ENCODE results near the gene MRPL44. TPM values are rescaled to one million over a fixed set of nuclear protein-coding genes. Genes with fewer than 3 reads are reported as not detected.

Gene MRPL44
- polyA plus RNA-seq, 2 donors, result 8.6 to 17.8 TPM

DNA sequence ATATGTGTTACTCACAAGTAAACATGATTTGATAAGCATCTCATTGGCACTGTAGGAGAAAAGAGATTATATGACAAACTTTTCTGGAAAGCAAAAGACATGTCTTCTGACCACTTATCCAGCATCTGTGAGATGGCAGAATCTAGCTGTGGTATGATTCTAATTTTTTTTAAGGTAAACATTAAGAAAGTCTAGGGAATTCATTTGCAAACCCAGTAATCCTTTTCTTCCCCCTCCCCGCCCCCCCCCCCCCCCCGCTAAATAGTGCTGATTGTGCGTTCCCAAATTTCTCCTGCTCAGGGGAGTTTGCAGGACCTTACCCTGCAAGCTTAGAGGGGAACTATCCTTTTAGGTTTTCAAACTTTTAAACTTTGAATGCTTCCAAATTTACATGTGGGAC is 12.1 kb downstream of the MRPL44 start:
- Histone ChIP-seq H3K27me3 (ENCODE audit: control insufficient read depth in 1 of 2, insufficient read depth in 2 of 2, low read length in 2 of 2) (no peaks in the 10 kb centered on the region), H3K36me3 (ENCODE audit: control insufficient read depth in 2 of 2, insufficient read depth in 2 of 2, low read length in 1 of 2) (peaks cover 0 to 2% of the 10 kb centered on the region in 2 donors), H3K9me3 (ENCODE audit: control insufficient read depth in 2 of 2, insufficient read depth in 1 of 2, low read depth in 1 of 2, low read length in 1 of 2) (no peaks in the 10 kb centered on the region), H3K27ac (ENCODE audit: low read depth in 2 of 2, low read length in 1 of 2) (no peak overlapping the region), H3K4me1 (ENCODE audit: control insufficient read depth in 2 of 2, insufficient read depth in 2 of 2, low read length in 1 of 2) (no peaks in the 10 kb centered on the region), H3K4me3 (ENCODE audit: low read depth in 1 of 2, low read length in 2 of 2) (no peak overlapping the region)
- WGBS, 2 donors, result 29% methylated on average over 3 of the region's 3 CpGs; no CpG with 5 or more reads in 1 of the 2 donors

GRCh38 chr2:223969856-223970255 is 12.6 kb downstream of the MRPL44 start:
- Histone ChIP-seq H3K36me3 (ENCODE audit: control insufficient read depth in 2 of 2, insufficient read depth in 2 of 2, low read length in 1 of 2) (peaks cover 0 to 2% of the 10 kb centered on the region in 2 donors), H3K27ac (ENCODE audit: low read depth in 2 of 2, low read length in 1 of 2) (no peak overlapping the region), H3K4me3 (ENCODE audit: low read depth in 1 of 2, low read length in 2 of 2) (no peak overlapping the region), H3K27me3 (ENCODE audit: control insufficient read depth in 1 of 2, insufficient read depth in 2 of 2, low read length in 2 of 2) (no peaks in the 10 kb centered on the region), H3K9me3 (ENCODE audit: control insufficient read depth in 2 of 2, insufficient read depth in 1 of 2, low read depth in 1 of 2, low read length in 1 of 2) (no peaks in the 10 kb centered on the region), H3K4me1 (ENCODE audit: control insufficient read depth in 2 of 2, insufficient read depth in 2 of 2, low read length in 1 of 2) (no peaks in the 10 kb centered on the region)
- 90 to 95% methylated on average over 1 of the region's 1 CpG for WGBS, 2 donors

DNA sequence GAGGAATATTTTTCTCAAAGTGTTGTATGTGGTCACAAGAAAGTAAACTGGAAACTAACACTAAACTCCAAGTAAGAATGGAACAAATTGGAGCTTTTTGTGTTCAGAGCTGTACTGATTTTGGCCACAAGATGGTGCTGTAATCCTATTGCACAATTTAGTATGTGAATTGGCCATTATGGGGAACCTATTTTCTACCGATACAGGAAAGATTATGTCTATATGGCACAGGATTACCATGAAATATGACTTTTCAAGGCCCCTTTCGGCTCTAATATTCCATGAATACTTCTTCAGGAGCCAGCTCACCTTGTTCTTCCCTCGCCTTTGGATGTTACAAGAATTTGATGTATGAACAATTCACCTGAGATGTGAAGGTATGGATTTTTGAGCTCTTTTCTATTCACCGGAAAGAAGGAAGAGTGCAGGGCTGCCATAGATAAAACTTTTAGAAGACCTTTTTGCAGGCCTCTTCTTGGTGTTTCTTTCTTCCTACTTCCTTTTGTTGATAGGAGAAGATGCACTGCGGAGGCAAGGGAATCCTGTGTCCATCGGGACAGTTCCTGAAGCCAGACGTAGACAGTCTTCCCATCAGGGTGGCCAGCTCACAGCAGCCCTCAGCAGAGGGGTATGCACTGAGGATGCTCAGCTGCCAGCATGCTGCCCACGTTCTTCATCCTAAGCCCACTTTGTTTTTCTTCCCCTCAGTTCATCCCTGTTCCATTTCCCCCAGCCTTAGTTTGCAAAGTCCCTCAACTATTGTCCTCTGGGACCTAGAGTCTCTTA is 13.3 kb downstream of the MRPL44 start:
- Histone ChIP-seq H3K4me3 (ENCODE audit: low read depth in 1 of 2, low read length in 2 of 2) (no peak overlapping the region), H3K27ac (ENCODE audit: low read depth in 2 of 2, low read length in 1 of 2) (no peak overlapping the region), H3K4me1 (ENCODE audit: control insufficient read depth in 2 of 2, insufficient read depth in 2 of 2, low read length in 1 of 2) (no peaks in the 10 kb centered on the region), H3K9me3 (ENCODE audit: control insufficient read depth in 2 of 2, insufficient read depth in 1 of 2, low read depth in 1 of 2, low read length in 1 of 2) (no peaks in the 10 kb centered on the region), H3K36me3 (ENCODE audit: control insufficient read depth in 2 of 2, insufficient read depth in 2 of 2, low read length in 1 of 2) (peaks cover 0 to 2% of the 10 kb centered on the region in 2 donors), H3K27me3 (ENCODE audit: control insufficient read depth in 1 of 2, insufficient read depth in 2 of 2, low read length in 2 of 2) (no peaks in the 10 kb centered on the region)
- 62% methylated on average over 8 of the region's 8 CpGs for WGBS, 2 donors

- Histone ChIP-seq H3K4me3 (ENCODE audit: low read depth in 1 of 2, low read length in 2 of 2) (no peak overlapping the region), H3K9me3 (ENCODE audit: control insufficient read depth in 2 of 2, insufficient read depth in 1 of 2, low read depth in 1 of 2, low read length in 1 of 2) (no peaks in the 10 kb centered on the region), H3K36me3 (ENCODE audit: control insufficient read depth in 2 of 2, insufficient read depth in 2 of 2, low read length in 1 of 2) (peaks cover 0 to 2% of the 10 kb centered on the region in 2 donors), H3K4me1 (ENCODE audit: control insufficient read depth in 2 of 2, insufficient read depth in 2 of 2, low read length in 1 of 2) (no peaks in the 10 kb centered on the region), H3K27me3 (ENCODE audit: control insufficient read depth in 1 of 2, insufficient read depth in 2 of 2, low read length in 2 of 2) (no peaks in the 10 kb centered on the region), H3K27ac (ENCODE audit: low read depth in 2 of 2, low read length in 1 of 2) (no peak overlapping the region)
- 84 to 87% methylated on average over 5 of the region's 5 CpGs for WGBS, 2 donors
Measured at GRCh38 chr2:223971731-223972130, 14.5 kb downstream of the MRPL44 start.

DNA sequence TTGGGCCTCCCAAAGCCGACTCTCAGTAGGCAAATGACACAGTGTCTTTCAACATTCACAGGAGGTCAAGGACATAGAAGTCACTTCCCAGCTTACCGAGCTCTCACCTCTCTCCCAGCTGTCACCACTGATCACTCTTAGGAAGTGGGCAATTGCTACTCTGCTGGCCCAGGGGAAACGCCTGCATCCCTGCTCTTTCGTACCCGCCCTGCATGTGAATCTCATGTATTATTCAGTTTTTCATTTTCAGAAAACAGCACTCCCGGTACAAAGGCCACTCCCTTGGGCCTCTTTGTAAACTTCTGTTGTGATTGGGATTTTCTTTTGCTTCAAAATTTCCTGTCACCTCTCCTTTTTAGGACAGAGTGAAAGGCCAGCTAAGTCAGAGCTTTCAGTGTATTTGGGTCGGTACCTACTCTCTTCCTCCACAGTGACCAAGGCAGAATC is 15.4 kb downstream of the MRPL44 start:
- H3K27ac ChIP-seq (ENCODE audit: low read depth in 2 of 2, low read length in 1 of 2), result no peak overlapping the region
- H3K4me3 ChIP-seq (ENCODE audit: low read depth in 1 of 2, low read length in 2 of 2), result no peak overlapping the region
- H3K36me3 ChIP-seq (ENCODE audit: control insufficient read depth in 2 of 2, insufficient read depth in 2 of 2, low read length in 1 of 2), result peaks cover 0 to 3% of the 10 kb centered on the region in 2 donors
- no peaks in the 10 kb centered on the region for H3K9me3 ChIP-seq (ENCODE audit: control insufficient read depth in 2 of 2, insufficient read depth in 1 of 2, low read depth in 1 of 2, low read length in 1 of 2)
- H3K27me3 ChIP-seq (ENCODE audit: control insufficient read depth in 1 of 2, insufficient read depth in 2 of 2, low read length in 2 of 2), result no peaks in the 10 kb centered on the region
- 72 to 76% methylated on average over 7 of the region's 7 CpGs for WGBS, 2 donors
- no peaks in the 10 kb centered on the region for H3K4me1 ChIP-seq (ENCODE audit: control insufficient read depth in 2 of 2, insufficient read depth in 2 of 2, low read length in 1 of 2)

DNA sequence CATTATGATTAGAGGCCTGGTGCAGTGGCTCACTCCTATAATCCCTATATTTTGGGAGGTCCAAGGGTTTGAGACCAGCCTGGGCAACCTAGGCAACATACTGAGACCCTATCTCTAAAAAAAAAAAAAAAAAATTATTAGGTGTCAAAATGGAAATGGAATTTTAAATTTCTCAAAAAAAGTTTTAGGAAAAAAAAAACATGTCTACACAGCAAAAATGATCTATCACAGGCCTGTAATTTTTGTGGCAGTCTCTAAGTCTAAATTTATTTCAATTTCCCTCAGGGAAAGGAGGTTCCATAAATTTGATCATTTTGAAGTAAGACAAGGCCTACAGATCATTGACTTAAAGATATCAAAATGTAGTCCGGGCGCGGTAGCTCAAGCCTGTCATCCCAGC is 16.3 kb downstream of the MRPL44 start:
- Histone ChIP-seq H3K36me3 (ENCODE audit: control insufficient read depth in 2 of 2, insufficient read depth in 2 of 2, low read length in 1 of 2) (peaks cover 0 to 3% of the 10 kb centered on the region in 2 donors), H3K27ac (ENCODE audit: low read depth in 2 of 2, low read length in 1 of 2) (no peak overlapping the region), H3K9me3 (ENCODE audit: control insufficient read depth in 2 of 2, insufficient read depth in 1 of 2, low read depth in 1 of 2, low read length in 1 of 2) (no peaks in the 10 kb centered on the region), H3K4me1 (ENCODE audit: control insufficient read depth in 2 of 2, insufficient read depth in 2 of 2, low read length in 1 of 2) (no peaks in the 10 kb centered on the region), H3K27me3 (ENCODE audit: control insufficient read depth in 1 of 2, insufficient read depth in 2 of 2, low read length in 2 of 2) (no peaks in the 10 kb centered on the region), H3K4me3 (ENCODE audit: low read depth in 1 of 2, low read length in 2 of 2) (no peak overlapping the region)
- WGBS, 2 donors, result 96 to 100% methylated on average over 3 of the region's 3 CpGs

DNA sequence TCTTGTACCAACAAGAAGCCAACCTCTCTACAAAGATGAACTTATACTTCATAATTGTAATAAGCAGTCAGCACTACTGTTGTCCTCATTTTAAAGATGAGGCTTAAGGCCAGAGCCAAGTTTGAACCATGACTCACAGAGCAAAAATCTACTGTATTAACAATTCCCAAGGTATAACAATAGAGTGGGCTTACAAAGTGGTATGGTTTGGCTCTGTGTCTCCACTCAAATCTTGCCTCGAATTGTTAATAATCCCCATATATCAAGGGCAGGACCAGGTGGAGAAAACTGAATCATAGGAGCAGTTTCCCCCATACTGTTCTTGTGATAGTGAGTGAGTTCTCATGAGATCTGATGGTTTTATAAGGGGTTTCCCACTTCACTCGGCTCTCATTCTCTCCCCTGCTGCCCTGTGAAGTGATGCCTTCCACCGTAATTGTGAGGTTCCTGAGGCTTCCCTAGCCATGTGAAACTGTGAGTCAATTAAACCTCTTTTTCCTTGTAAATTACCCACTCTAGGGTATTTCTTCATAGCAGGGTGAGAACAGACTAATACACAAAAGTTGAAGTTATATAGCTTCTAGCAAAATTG is 19.5 kb downstream of the MRPL44 start:
- H3K4me3 ChIP-seq (ENCODE audit: low read depth in 1 of 2, low read length in 2 of 2), result no peak overlapping the region
- WGBS, 2 donors, result 41 to 45% methylated on average over 3 of the region's 3 CpGs
- no peaks in the 10 kb centered on the region for H3K4me1 ChIP-seq (ENCODE audit: control insufficient read depth in 2 of 2, insufficient read depth in 2 of 2, low read length in 1 of 2)
- no peak overlapping the region for H3K27ac ChIP-seq (ENCODE audit: low read depth in 2 of 2, low read length in 1 of 2)
- no peaks in the 10 kb centered on the region for H3K9me3 ChIP-seq (ENCODE audit: control insufficient read depth in 2 of 2, insufficient read depth in 1 of 2, low read depth in 1 of 2, low read length in 1 of 2)
- H3K27me3 ChIP-seq (ENCODE audit: control insufficient read depth in 1 of 2, insufficient read depth in 2 of 2, low read length in 2 of 2), result no peaks in the 10 kb centered on the region
- peaks cover 0 to 5% of the 10 kb centered on the region in 2 donors for H3K36me3 ChIP-seq (ENCODE audit: control insufficient read depth in 2 of 2, insufficient read depth in 2 of 2, low read length in 1 of 2)

GRCh38 chr2:223978451-223978850 is 21.2 kb downstream of the MRPL44 start:
- WGBS, 2 donors, result 85 to 89% methylated on average over 4 of the region's 4 CpGs
- no peaks in the 10 kb centered on the region for H3K4me1 ChIP-seq (ENCODE audit: control insufficient read depth in 2 of 2, insufficient read depth in 2 of 2, low read length in 1 of 2)

GRCh38 chr2:223979730-223980396 is 22.6 kb downstream of the MRPL44 start:
- 83 to 88% methylated on average over 2 of the region's 2 CpGs for WGBS, 2 donors
- no peaks in the 10 kb centered on the region for H3K9me3 ChIP-seq (ENCODE audit: control insufficient read depth in 2 of 2, insufficient read depth in 1 of 2, low read depth in 1 of 2, low read length in 1 of 2)
- no peaks in the 10 kb centered on the region for H3K4me1 ChIP-seq (ENCODE audit: control insufficient read depth in 2 of 2, insufficient read depth in 2 of 2, low read length in 1 of 2)
- no peaks in the 10 kb centered on the region for H3K27me3 ChIP-seq (ENCODE audit: control insufficient read depth in 1 of 2, insufficient read depth in 2 of 2, low read length in 2 of 2)
- H3K4me3 ChIP-seq (ENCODE audit: low read depth in 1 of 2, low read length in 2 of 2), result no peak overlapping the region
- peaks cover 0 to 8% of the 10 kb centered on the region in 2 donors for H3K36me3 ChIP-seq (ENCODE audit: control insufficient read depth in 2 of 2, insufficient read depth in 2 of 2, low read length in 1 of 2)
- no peak overlapping the region for H3K27ac ChIP-seq (ENCODE audit: low read depth in 2 of 2, low read length in 1 of 2)

More at GRCh38 chr2:223978451-223978850, 21.2 kb downstream of the MRPL44 start:
- no peak overlapping the region for H3K4me3 ChIP-seq (ENCODE audit: low read depth in 1 of 2, low read length in 2 of 2)
- no peaks in the 10 kb centered on the region for H3K27me3 ChIP-seq (ENCODE audit: control insufficient read depth in 1 of 2, insufficient read depth in 2 of 2, low read length in 2 of 2)
- H3K9me3 ChIP-seq (ENCODE audit: control insufficient read depth in 2 of 2, insufficient read depth in 1 of 2, low read depth in 1 of 2, low read length in 1 of 2), result no peaks in the 10 kb centered on the region
- no peak overlapping the region for H3K27ac ChIP-seq (ENCODE audit: low read depth in 2 of 2, low read length in 1 of 2)
- peaks cover 0 to 5% of the 10 kb centered on the region in 2 donors for H3K36me3 ChIP-seq (ENCODE audit: control insufficient read depth in 2 of 2, insufficient read depth in 2 of 2, low read length in 1 of 2)
